Cerebellar nuclear complex (tissue), 1 donor: Measurements from ENCODE around the gene DPP6.
A peak's percentile ranks its signal among the peaks of the same experiment; 100 is the strongest.

Experiments
- DNase-seq, 2 experiments: peaks; one replicate each; lab custom pipeline; 2025; lab: John Stamatoyannopoulos, UW

DPP6 gene

DNA sequence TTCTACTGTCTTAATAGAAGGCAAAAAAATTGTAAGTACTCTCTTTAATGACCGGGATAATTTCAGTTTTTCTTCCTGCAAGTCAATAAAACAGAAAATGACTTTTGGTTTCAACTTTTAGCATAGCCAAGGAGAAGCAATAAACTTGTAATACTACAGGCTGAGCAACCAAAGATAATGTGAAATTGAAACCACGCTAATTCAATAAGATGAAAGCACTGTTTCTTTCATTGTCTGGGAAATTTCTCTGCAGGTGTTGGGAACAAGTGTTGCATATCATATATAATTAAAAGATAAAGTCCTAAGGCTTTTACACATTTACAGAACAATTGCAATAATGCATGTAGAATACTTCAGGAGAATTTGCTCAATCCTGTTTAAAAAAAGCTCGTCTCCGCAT is 488.4 kb downstream of the DPP6 start:
- no peak for DNase-seq

DNA sequence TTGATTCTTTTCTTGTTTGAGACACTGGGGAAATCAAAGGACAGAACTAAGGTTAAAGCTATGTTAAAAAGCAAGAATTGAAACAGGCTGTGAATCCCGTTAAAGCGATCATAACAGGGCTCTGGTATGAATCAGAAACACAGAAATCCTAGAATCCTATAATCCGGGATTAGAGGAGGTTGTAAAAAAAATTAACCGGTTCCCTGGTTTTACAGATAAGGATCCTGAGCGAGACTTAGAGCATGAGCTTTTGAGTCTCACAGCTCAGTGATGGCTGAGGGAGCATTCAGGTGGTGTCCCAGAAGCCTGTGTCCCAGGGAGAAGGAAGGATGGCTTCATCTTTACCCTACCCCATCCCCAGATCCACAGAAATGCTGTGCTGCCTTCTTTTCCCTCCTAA is 489.4 kb downstream of the DPP6 start:
- DNase-seq: no peak

DNA sequence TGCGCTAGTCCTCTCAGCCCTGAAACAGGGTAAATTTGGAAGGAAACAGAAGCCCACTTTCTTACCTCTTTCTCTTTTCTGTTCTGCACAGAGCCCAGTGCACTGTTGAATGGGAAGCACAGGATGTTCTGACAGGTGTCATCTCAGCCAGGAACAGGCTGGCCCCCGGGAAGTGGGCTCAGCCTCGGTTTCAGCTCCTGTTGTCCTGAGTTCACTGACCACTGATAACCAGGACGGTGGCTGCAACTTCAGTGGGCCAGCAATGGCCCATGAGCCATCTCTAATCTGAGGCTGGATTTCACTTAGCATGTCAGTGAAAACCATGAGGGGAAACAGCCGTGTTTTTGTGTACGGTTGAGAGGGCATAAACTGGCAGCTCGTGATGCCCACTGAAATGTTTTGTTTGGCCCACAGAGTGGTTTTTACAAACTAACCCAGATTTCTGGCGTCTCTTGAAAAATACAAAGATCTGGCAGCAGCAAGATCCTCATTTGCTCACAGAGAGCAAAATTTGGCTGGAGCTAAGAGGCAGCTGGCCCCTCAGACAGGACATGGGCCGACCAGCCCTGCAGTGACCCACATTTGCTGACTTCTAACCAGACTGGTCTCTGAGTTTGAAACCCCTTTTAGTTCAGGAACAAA is 494.9 kb downstream of the DPP6 start:
- DNase-seq: peak; percentile 66 to 86

DNA sequence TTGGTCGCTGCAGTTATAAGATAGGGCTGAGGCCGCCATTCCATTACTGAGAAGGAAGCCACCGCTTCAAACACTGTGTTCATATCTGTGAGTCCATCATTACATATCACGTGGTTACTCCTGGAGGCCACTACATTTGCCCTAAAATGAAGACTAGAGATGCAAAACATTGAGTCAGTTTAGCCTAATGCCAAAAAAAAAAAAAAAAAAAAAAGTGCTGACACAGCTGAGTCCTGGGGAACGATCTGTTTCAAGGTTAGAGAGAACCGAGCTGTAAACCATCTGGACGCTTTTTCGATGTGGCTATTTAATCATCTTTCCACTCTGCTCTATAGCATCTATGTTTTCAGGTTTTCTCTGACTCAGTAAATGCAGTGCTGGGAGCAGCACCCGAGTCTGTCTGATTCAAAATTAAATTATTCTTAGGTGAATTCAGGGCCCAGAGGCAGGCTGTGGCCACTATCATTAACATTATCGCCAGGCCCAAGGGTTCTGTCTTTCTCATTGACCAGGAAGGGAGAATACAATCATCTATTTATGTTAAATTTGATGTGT is 501.6 kb downstream of the DPP6 start:
- no peak for DNase-seq

DNA sequence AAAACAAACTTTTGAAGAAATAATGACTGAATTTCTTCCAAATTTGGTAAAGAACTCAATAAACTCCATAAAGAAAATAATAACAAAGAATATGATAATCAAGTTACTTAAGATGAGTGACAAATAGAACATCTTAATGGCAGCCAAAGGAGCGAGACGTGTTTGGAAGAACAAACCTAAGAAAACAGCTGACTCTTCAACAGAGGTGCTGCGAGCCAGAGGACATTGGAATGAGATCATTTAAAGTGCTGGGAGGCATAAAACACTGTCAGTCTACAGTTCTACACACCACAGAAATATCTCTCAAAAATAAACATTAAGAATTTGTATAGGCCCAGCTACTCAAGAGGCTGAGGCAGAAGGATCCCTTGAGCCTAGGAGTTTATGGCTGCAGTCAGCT is 507.3 kb downstream of the DPP6 start:
- no peak for DNase-seq

DNA sequence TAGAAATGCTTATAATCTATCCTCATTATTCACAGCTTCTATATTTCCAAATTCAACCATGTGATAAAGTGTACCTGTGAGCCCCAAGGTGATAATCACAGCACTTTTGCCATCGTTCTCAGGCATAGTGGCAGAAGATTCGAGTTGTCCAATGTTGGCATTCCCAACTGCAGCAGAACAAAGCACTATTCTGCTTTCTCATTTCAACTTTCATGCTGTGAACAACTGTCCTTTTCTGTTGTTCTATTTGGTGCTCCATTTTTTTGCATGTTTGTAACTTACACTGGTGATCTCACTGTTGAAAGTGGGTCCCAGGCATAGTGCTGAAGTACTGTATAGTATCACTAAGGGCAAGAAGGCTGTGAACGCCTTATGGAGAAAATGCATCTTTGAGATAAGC is 512.5 kb downstream of the DPP6 start:
- DNase-seq: no peak

DNA sequence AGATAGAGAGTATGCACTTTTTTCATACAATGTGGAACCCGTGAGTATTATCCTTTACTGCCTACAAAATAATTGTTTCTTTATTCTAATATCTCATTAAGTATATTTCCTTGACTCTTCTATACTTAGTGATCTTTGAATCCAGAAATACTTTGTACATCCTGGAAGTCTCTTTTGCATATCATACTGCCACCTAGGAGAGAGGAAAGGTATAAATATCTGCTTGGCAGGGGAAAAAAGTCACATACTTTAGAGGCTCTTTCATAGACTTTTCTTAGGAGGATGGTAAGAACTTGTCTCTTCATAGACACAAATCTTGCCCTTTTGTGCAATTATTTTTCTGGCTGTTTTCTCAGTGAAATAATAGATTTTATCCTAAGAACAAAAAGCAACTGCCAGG is 514.7 kb downstream of the DPP6 start:
- no peak for DNase-seq

DNA sequence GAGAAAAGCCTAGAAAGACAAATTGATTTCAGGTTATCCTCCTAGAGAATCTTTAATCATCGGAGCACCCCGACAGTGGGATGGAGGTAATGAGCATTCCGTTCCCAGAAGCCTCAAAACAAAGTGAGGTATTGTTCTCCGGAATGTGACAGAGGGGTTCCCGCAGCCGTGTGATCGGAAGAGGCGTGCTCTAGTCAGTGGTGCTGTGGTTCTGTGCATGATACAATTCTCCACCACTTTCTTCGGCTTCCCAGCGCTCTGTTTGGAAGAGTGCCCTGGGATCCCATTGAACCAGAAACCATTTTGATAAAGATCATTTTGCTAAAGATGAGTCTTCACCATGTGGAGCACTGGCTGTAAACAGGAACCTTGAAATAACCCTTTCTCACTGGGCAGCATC is 516.1 kb downstream of the DPP6 start:
- DNase-seq: no peak

DNA sequence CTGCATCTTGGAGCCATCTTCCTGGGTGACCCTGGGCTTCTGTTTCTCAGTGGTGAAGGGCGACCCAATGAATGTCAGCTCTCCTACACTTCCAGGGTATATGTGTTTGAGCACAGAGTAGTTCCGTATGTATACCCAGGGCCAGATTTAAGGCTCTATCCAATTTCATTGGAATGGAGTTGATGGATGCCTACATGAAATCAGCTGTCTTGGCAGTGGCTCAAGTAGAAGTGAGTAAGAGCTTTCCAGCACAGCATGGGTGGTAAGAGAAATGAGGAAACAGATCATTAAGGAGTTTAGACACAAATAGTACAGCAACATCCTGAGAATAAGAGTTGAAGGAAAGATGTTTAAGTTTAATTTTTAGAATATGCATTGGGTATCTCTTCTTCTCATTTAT is 517.7 kb downstream of the DPP6 start:
- DNase-seq: no peak

DNA sequence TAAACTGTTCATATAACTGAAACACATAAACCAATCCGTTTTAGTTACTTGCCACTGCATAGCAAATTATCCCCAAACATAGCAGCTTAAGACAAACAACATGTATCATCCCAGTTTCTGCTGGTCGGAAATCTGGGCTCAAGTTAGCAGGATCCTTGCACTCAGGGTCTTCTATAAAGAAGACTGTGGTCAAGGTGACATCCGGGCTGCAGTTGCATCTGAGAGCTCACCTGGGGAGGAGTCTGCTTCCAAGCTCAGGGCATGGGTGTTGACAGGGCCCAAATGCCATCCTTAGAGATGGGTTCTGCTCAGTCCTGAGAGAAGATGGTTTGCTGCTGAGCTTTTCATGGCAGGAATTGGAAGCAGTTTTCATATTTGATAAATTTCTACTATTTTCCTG is 519.6 kb downstream of the DPP6 start:
- DNase-seq: no peak

DNA sequence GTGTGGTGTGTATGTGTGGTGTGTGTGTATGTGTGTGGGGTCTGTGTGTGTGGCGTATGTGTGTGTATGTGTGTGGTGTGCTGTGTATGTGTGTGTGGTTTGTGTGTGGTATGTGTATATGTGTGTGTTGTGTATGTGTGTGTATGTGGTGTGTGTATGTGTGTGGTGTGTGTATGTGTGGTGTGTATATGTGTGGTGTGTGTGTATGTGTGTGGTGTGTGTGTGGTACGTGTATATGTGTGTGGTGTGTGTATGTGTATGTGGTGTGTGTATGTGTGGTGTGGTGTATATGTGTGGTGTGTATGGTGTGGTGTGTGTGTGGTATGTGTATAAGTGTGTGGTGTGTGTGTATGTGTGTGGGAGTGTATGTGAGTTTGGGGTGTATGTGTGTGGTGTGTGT is 522.0 kb downstream of the DPP6 start:
- no peak for DNase-seq

DNA sequence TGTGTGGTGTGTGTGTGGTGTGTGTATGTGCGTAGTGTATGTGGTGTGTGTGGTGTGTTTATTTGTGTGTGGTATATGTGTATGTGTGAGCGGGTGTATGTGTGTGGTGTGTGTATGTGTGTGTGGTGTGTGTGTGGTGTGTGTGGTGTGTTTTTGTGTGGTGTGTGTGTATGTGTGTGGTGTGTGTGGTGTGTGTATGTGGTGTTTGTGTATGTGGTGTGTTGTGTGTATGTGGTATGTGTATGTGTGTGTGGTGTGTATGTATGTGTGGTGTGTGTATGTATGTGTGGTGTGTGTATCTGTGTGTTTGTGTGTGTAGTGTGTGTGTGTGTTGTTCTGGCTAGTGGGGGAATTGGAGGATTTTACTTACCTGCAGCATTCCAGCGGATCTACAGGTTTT is 523.3 kb downstream of the DPP6 start:
- no peak for DNase-seq

DNA sequence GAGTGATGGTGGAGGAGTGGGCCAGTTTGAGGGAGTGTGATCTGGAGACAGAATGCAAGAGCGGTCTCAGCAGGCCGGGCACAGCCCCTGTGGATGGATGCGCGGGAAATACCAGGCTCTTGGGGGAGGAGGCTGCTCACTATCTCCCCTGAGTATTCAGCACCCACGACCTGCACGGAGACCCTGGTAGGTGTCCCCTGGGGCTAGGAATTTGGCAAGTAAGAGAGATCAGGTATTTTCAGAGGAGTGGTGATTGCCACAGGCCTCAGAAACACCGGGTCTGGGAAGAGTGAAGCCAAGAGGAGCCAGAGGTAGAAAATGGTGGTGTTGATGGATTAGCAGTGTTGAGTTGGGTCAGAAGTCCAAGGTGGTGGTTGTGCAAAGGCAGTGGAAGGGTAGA is 524.4 kb downstream of the DPP6 start:
- DNase-seq: no peak

DNA sequence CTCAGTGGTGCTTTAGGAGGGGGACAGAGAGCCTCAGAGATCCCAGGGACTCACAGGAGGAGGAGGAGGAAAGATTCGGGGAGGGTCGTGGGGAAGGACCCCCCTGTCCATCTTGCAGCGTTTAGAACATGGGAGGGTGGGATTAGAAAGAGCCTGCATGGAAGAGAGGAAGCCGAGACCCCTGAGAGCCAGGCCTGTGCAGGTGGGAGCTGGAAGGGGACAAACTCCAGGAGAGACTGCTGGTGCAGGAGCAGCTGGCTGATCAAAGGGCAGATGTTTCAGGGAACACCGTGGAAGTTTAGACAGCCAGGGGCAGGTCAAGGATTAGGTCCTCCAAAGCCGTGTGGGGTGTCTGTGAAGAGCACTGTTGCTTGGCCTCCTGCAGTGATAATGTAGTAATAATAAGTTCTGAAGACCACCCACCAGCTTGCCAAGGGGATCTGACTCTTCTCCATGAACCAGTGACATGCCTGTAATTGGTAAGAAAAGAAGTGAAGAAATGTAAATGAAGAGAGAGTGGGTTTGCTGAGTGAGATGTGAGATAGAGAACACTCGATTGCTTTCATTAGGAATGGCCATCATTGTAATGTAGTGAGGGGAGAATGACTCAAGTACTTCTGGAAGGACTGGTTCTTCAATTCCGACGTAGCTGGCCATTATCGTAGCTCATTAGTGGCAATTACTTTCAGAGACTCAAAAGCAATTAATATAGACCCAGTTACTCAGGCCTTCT is 525.1 kb downstream of the DPP6 start:
- no peak for DNase-seq

DNA sequence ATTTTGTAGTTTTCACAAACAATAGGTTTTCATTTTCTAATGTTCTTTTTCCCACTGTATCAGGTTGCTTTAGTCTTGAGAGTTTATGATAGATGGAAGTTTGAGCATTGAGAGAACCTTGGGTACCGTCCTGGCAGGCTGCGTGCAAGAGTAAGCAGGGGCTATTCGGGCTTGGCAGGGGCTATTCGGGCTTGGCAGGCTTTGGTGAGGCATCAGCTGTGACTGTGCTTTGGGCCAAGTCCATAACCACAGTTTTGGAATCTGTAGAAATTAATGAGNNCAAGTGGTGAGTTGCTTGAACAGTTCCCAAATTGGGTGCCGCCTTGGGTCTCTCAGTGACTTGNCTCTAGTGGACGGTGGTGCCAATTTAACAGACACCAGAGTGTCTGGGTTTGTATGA is 526.1 kb downstream of the DPP6 start:
- no peak for DNase-seq

DNA sequence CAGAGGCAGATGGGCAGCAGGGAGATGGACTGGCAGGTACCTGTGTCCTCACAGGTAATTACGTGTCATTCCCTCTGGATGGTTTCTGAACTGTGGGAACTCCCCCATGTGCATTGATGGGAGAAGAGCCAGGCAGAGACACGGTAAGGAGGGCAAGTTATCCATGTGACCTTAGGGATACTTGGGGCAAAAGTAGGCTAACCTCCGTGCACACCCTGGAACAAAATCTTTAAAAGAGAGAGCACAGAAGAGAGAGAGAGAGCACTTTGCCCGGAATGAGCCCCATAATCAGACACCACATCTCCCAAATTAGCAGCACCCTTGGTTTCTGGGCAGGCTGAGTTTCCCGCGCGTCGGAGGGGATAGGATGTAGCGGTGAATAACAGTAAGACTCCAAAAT is 527.5 kb downstream of the DPP6 start:
- DNase-seq: no peak

DNA sequence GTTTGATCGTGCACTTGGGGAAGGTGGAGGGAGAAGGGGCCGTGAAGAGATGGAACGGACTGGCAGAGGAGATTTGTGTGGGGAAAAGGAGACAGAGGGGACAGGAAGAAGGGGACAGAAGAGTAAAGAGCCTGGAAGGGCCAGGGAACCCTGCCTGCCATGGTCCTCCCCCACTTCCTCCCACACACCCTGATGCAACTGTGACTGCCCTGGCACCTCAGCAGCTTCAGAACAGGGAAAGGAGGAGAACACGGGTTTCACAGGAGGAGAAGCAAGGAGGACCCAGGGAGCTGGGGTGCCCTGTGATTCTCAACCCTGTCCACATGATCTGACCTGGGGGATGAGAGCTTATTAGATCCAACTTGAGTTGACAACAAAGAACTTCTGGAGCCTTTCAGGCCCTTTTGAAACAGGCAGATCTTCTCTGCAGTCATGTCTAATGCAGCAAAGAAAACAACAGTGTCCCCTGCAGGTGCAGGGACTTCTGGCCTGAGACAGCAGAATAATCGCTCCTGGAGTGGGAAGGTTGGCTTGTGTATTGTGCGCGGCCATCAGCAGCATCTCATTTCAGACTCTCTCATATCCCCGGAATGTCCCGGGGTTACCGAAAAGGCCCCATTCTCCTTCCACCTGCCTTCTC is 529.2 kb downstream of the DPP6 start:
- DNase-seq: no peak

DNA sequence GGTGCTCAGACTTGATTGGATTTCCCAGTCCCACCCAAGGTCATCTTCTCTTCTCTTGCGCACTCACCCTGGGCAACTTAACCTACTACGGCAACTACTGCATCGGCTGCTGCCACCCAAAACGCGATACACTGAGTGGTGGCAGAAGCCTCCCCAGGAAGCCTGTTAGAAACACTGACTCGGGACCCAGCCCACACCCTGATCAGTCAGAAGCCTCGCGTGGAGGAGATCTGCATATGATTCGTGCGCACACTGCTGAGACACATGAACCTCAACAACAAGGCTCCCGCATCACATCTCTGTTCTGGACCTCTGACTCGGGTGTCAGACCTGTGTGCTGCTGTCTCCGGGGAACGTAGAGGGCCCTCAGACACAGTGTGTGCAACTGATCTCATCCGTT is 531.3 kb downstream of the DPP6 start:
- no peak for DNase-seq

DNA sequence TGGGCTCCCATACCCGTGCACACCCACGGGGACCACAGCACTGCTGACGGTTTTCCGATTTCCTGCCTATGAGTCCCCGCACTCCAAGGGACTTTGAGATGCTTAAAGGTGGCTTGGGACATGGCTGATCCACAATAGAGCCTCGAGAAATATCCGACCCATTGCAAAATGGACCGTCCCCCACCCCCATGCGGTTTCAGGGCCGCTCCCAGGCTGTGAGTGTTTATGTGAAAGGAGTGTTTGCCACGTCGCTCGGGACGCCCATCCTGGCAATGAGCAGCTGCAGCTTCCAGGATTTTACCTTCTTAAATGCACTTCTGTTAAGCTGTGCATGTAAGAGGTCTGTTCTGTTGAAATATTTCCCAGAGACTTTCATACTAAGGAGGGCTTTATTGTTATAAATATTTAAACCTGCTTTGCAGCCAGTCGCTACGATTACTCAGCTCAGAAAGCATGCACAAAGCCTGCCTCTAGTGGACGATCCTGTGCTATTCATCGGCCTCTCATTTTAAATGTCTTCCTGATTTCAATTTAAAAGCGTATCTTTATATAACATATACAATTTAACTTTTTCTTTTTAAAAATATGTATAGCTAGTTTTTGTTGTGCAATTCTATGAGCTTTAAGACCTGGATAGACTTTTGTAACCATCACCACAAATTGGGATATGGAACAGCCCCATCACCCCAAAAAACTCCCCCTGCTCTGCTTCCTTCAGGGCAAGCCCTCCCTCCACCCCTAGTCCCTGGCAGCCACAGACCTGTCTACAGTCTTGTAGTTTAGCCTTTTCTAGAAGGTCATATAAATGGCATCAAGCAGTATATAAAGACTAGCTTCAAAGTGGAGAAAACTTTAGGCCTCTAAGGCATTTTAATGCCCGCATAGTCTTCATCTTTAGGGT is 532.4 kb downstream of the DPP6 start:
- DNase-seq: no peak

DNA sequence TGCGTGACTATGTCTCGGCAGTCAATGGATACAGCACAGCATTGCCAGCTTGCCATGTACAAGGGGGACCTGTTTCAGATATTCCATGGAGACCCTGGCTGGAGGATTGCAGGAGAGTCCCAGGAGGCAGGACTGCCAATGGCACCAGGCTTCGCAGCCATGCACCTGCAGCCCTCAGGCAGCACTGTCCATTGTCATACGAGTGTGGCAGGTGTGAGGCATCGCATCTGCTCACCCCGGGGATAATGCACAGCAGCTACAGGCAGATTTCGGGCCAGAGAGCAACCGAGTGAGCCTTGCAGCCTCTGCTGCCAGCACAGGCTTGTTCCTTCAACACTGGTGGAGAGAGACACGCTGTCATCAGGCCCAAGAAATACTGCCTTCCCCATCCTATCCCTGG is 535.6 kb downstream of the DPP6 start:
- DNase-seq: no peak

DNA sequence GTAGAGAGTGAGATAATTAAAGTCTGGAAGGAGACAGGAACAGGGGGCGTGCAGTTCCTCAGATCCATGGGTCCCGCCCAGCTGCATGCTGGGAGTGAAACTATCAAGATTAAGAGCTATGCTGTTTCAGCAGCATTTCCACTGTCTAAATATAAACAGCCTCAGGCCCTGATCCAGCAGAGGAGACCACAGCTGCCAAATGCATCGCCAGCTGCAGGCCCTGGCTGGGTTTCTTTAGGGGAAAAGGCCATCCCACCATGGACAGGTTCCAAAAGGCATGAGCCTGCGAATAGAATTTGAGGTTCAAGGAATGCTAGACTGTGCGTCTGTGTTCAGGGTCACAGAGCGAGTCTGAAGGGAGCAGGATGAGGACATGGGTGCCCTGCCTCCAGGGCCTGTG is 539.3 kb downstream of the DPP6 start:
- DNase-seq: no peak

DNA sequence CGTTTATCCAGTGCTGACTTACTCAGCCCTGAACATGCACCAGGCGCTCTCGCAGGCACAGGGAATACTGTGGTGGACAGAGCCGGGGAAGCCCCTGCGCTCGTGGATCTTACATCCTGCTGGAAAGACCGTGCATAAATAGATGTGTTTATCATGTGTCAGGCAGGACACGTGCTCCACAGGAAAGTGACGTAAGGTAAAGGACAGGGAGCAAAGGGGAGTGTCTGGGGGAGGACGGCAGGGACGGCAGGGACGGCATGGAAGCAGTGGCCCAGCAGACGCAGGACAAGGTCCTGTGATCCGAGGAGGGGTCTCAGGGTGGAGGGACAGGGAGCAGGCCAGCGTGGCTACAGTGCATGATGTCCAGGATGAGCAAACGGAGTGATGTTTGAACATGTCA is 540.2 kb downstream of the DPP6 start:
- DNase-seq: no peak
